ENCODE results near the gene AP2A1.

Gene AP2A1

GRCh38 chr19:49749771-49750170, 17.0 kb upstream of the AP2A1 start:
- no peak for TF ChIP-seq CTCF (conservative IDR thresholded peaks at IDR 0.05; ENCODE audit: low read depth, low read length)
- H3K9ac ChIP-seq, result no peak overlapping the region

GRCh38 chr19:49752701-49753100, 14.1 kb upstream of the AP2A1 start:
- H3K27me3 ChIP-seq (ENCODE audit: insufficient read depth, low read depth), result peaks cover 6% of the 10 kb centered on the region; the same call in 1 of the 2 replicates
- no peaks in the 10 kb centered on the region for H3K4me1 ChIP-seq (ENCODE audit: low read depth, poor library complexity, severe bottlenecking)
- H3K4me3 ChIP-seq (IDR thresholded peaks at IDR 0.05; ENCODE audit: insufficient read depth, low read depth, low read length), result no peak overlapping the region
- H3K27ac ChIP-seq, result no peak overlapping the region
- no peaks in the 10 kb centered on the region for H4K20me1 ChIP-seq (ENCODE audit: insufficient read depth)
- no peak for TF ChIP-seq CTCF (conservative IDR thresholded peaks at IDR 0.05; ENCODE audit: low read depth, low read length)
- H3K36me3 ChIP-seq (ENCODE audit: insufficient read depth), result no peaks in the 10 kb centered on the region
- H3K4me2 ChIP-seq, result no peak overlapping the region
- H3K79me2 ChIP-seq (ENCODE audit: insufficient read depth, low read depth), result no peaks in the 10 kb centered on the region
- H2AFZ ChIP-seq (ENCODE audit: low read depth), result no peak overlapping the region
- no peak overlapping the region for H3K9ac ChIP-seq

More at GRCh38 chr19:49749771-49750170, 17.0 kb upstream of the AP2A1 start:
- H3K79me2 ChIP-seq (ENCODE audit: insufficient read depth, low read depth), result no peaks in the 10 kb centered on the region
- H3K27ac ChIP-seq, result no peak overlapping the region
- H3K4me3 ChIP-seq (IDR thresholded peaks at IDR 0.05; ENCODE audit: insufficient read depth, low read depth, low read length), result no peak overlapping the region
- no peak overlapping the region for H2AFZ ChIP-seq (ENCODE audit: low read depth)
- no peaks in the 10 kb centered on the region for H3K4me1 ChIP-seq (ENCODE audit: low read depth, poor library complexity, severe bottlenecking)
- H3K27me3 ChIP-seq (ENCODE audit: insufficient read depth, low read depth), result peaks cover 3% of the 10 kb centered on the region; the same call in 1 of the 2 replicates
- no peaks in the 10 kb centered on the region for H3K36me3 ChIP-seq (ENCODE audit: insufficient read depth)
- H3K4me2 ChIP-seq, result no peak overlapping the region
- no peaks in the 10 kb centered on the region for H4K20me1 ChIP-seq (ENCODE audit: insufficient read depth)

- peaks cover 17% of the 10 kb centered on the region; the same call in 1 of the 2 replicates for H3K27me3 ChIP-seq (ENCODE audit: insufficient read depth, low read depth)
- H3K4me2 ChIP-seq, result no peak overlapping the region
- no peak for TF ChIP-seq CTCF (conservative IDR thresholded peaks at IDR 0.05; ENCODE audit: low read depth, low read length)
- H4K20me1 ChIP-seq (ENCODE audit: insufficient read depth), result no peaks in the 10 kb centered on the region
- no peak overlapping the region for H3K4me3 ChIP-seq (IDR thresholded peaks at IDR 0.05; ENCODE audit: insufficient read depth, low read depth, low read length)
- no peak overlapping the region for H3K9ac ChIP-seq
- H3K79me2 ChIP-seq (ENCODE audit: insufficient read depth, low read depth), result no peaks in the 10 kb centered on the region
- H3K36me3 ChIP-seq (ENCODE audit: insufficient read depth), result no peaks in the 10 kb centered on the region
- H3K27ac ChIP-seq, result no peak overlapping the region
- no peaks in the 10 kb centered on the region for H3K4me1 ChIP-seq (ENCODE audit: low read depth, poor library complexity, severe bottlenecking)
- no peak overlapping the region for H2AFZ ChIP-seq (ENCODE audit: low read depth)
Measured at GRCh38 chr19:49755956-49756355, 10.8 kb upstream of the AP2A1 start.

- no peak overlapping the region for H3K9ac ChIP-seq
- no peaks in the 10 kb centered on the region for H3K79me2 ChIP-seq (ENCODE audit: insufficient read depth, low read depth)
Measured at GRCh38 chr19:49758292-49758691, 8.5 kb upstream of the AP2A1 start.

More at GRCh38 chr19:49758292-49758691, 8.5 kb upstream of the AP2A1 start:
- H3K4me3 ChIP-seq (IDR thresholded peaks at IDR 0.05; ENCODE audit: insufficient read depth, low read depth, low read length), result no peak overlapping the region
- no peaks in the 10 kb centered on the region for H3K4me1 ChIP-seq (ENCODE audit: low read depth, poor library complexity, severe bottlenecking)
- H4K20me1 ChIP-seq (ENCODE audit: insufficient read depth), result no peaks in the 10 kb centered on the region
- H3K4me2 ChIP-seq, result no peak overlapping the region
- H2AFZ ChIP-seq (ENCODE audit: low read depth), result no peak overlapping the region
- no peaks in the 10 kb centered on the region for H3K36me3 ChIP-seq (ENCODE audit: insufficient read depth)
- no peak overlapping the region for H3K27ac ChIP-seq
- no peak for TF ChIP-seq CTCF (conservative IDR thresholded peaks at IDR 0.05; ENCODE audit: low read depth, low read length)
- H3K27me3 ChIP-seq (ENCODE audit: insufficient read depth, low read depth), result peaks cover 23% of the 10 kb centered on the region; the same call in 1 of the 2 replicates

All from KMS-11 (cell line).